GM12891 (cell line): Measurements from ENCODE around the gene FAR1.

ENCODE experiments used
- PAX5 ChIP-seq: IDR thresholded peaks from 2 replicates; pipeline ENCODE4 v1.6.1; 2011; ENCODE audit warnings: low read length, moderate library complexity, mild to moderate bottlenecking; ENCODE audit not compliant: insufficient read depth, severe bottlenecking
- POLR2A ChIP-seq: IDR thresholded peaks from 2 replicates; pipeline ENCODE4 v1.6.1; 2011; ENCODE audit warnings: low read depth, low read length, control low read depth
- POLR2AphosphoS5 ChIP-seq: IDR thresholded peaks from 2 replicates; pipeline ENCODE4 v1.6.1; 2011; ENCODE audit warnings: low read depth, low read length, control low read depth
- SPI1 ChIP-seq: IDR thresholded peaks from 2 replicates; pipeline ENCODE4 v1.6.1; 2011; ENCODE audit warnings: low read depth, low read length, control low read depth
- TAF1 ChIP-seq: IDR thresholded peaks from 2 replicates; pipeline ENCODE4 v1.6.1; 2011; ENCODE audit warnings: low read depth, low read length, control low read depth

GRCh38 chr11:13769188-13769587, 100.7 kb downstream of the FAR1 start:
- TF ChIP-seq POLR2A (no peak), POLR2AphosphoS5 (no peak), TAF1 (no peak), PAX5 (no peak), SPI1 (no peak)
